H9 (cell line): Measurements from ENCODE around the gene SWI5. TPM values are rescaled to one million over a fixed set of nuclear protein-coding genes. Genes with fewer than 3 reads are reported as not detected.

Source experiments
- DNase-seq: peaks from one replicate; pipeline ENCODE4 v3.0.0-alpha.2; 2017
- H2AFZ ChIP-seq: one replicate; pipeline ENCODE4 v1.6.1; 2013; ENCODE audit warnings: mild to moderate bottlenecking, low read length, control low read depth, moderate library complexity
- H2AK5ac ChIP-seq: 2 replicates; pipeline ENCODE4 v1.6.1; 2013; ENCODE audit warnings: low read length, control low read depth, mixed read lengths; ENCODE audit not compliant: insufficient read length
- H2BK120ac ChIP-seq: one replicate; pipeline ENCODE4 v1.6.1; 2013; ENCODE audit warnings: low read depth, mild to moderate bottlenecking, low read length, control low read depth, inconsistent platforms; ENCODE audit not compliant: poor library complexity, severe bottlenecking
- H2BK12ac ChIP-seq: 2 replicates; pipeline ENCODE4 v1.6.1; 2013; ENCODE audit warnings: low read length, control low read depth, mixed read lengths, low read depth; ENCODE audit not compliant: insufficient read length
- H2BK15ac ChIP-seq: 2 replicates; pipeline ENCODE4 v1.6.1; 2013; ENCODE audit warnings: low read depth, low read length, control low read depth
- H2BK20ac ChIP-seq: one replicate; pipeline ENCODE4 v1.6.1; 2013; ENCODE audit warnings: low read depth, mild to moderate bottlenecking, low read length, control low read depth, inconsistent platforms; ENCODE audit not compliant: poor library complexity, severe bottlenecking
- H2BK5ac ChIP-seq: 2 replicates; pipeline ENCODE4 v1.6.1; 2013; ENCODE audit warnings: low read length, control low read depth, mixed read lengths; ENCODE audit not compliant: insufficient read length
- H3K14ac ChIP-seq: 2 replicates; pipeline ENCODE4 v1.6.1; 2013; ENCODE audit warnings: low read length, control low read depth; ENCODE audit not compliant: insufficient read depth
- H3K18ac ChIP-seq: 2 replicates; pipeline ENCODE4 v1.6.1; 2013; ENCODE audit warnings: low read depth, mild to moderate bottlenecking, mixed read lengths, low read length, control low read depth; ENCODE audit not compliant: insufficient read length
- H3K23ac ChIP-seq: 2 replicates; pipeline ENCODE4 v1.6.1; 2013; ENCODE audit warnings: low read length, control low read depth, mixed read lengths, low read depth; ENCODE audit not compliant: insufficient read length
- H3K23me2 ChIP-seq: 2 replicates; pipeline ENCODE4 v1.6.1; 2013; ENCODE audit warnings: low read depth, mild to moderate bottlenecking, mixed read lengths, low read length, control low read depth; ENCODE audit not compliant: insufficient read length, poor library complexity, severe bottlenecking
- H3K27ac ChIP-seq: 2 replicates; pipeline ENCODE4 v1.5.1; 2013; ENCODE audit warnings: low read length, control low read depth, mixed read lengths, low read depth; ENCODE audit not compliant: insufficient read length
- H3K27me3 ChIP-seq: 2 replicates; pipeline ENCODE4 v1.6.1; 2013; ENCODE audit warnings: low read length, control low read depth, inconsistent platforms; ENCODE audit not compliant: insufficient read depth
- H3K4ac ChIP-seq: 2 replicates; pipeline ENCODE4 v1.6.1; 2013; ENCODE audit warnings: low read depth, mild to moderate bottlenecking, control low read depth, inconsistent platforms, low read length, moderate library complexity
- H3K4me1 ChIP-seq: 2 replicates; pipeline ENCODE4 v1.6.1; 2013; ENCODE audit warnings: low read length, control low read depth, inconsistent platforms; ENCODE audit not compliant: insufficient read depth
- H3K4me2 ChIP-seq: 2 replicates; pipeline ENCODE4 v1.6.1; 2013; ENCODE audit warnings: low read length, control low read depth, mixed read lengths; ENCODE audit not compliant: insufficient read length, insufficient read depth
- H3K56ac ChIP-seq: 2 replicates; pipeline ENCODE4 v1.6.1; 2013; ENCODE audit warnings: low read depth, mild to moderate bottlenecking, mixed read lengths, low read length, control low read depth; ENCODE audit not compliant: insufficient read length
- H3K79me1 ChIP-seq: 2 replicates; pipeline ENCODE4 v1.6.1; 2013; ENCODE audit warnings: low read depth, mild to moderate bottlenecking, moderate library complexity, low read length, control low read depth, inconsistent platforms; ENCODE audit not compliant: insufficient read depth, poor library complexity, severe bottlenecking
- H3K79me2 ChIP-seq: 2 replicates; pipeline ENCODE4 v1.6.1; 2013; ENCODE audit warnings: low read length, control low read depth, inconsistent platforms; ENCODE audit not compliant: insufficient read depth
- H3K9ac ChIP-seq: 2 replicates; pipeline ENCODE4 v1.6.1; 2013; ENCODE audit warnings: low read length, control low read depth, mixed read lengths; ENCODE audit not compliant: insufficient read length; ENCODE audit errors: extremely low read depth
- H3K9me3 ChIP-seq: one replicate; pipeline ENCODE4 v1.6.1; 2013; ENCODE audit warnings: low read depth, low read length, inconsistent platforms; ENCODE audit not compliant: control insufficient read depth
- H3T11ph ChIP-seq: one replicate; pipeline ENCODE4 v1.6.1; 2013; ENCODE audit warnings: mild to moderate bottlenecking, low read length, control low read depth, inconsistent platforms
- H4K20me1 ChIP-seq: one replicate; pipeline ENCODE4 v1.6.1; 2013; ENCODE audit not compliant: control insufficient read depth, insufficient read length, insufficient read depth
- H4K5ac ChIP-seq: 2 replicates; pipeline ENCODE4 v1.6.1; 2013; ENCODE audit warnings: low read depth, mild to moderate bottlenecking, mixed read lengths, low read length, control low read depth; ENCODE audit not compliant: insufficient read length
- H4K8ac ChIP-seq: replicated peaks from 2 replicates; pipeline ENCODE4 v1.6.1; 2013; ENCODE audit warnings: low read length, control low read depth, mixed read lengths, low read depth; ENCODE audit not compliant: insufficient read length
- H4K91ac ChIP-seq: 2 replicates; pipeline ENCODE4 v1.6.1; 2013; ENCODE audit warnings: low read depth, mild to moderate bottlenecking, moderate library complexity, mixed read lengths, low read length, control low read depth; ENCODE audit not compliant: insufficient read length
- H3K27ac Mint-ChIP-seq, 3 experiments: 2 replicates in 2 of 3; 3 replicates in 1 of 3; pipeline ENCODE4 v1.8.0; 2020 to 2021; ENCODE audit warnings: mixed read lengths in 3 of 3, mild to moderate bottlenecking in 1 of 3, moderate library complexity in 1 of 3
- H3K27me3 Mint-ChIP-seq: 2 replicates; pipeline ENCODE4 v1.8.0; 2021; ENCODE audit warnings: low read depth, mild to moderate bottlenecking, moderate library complexity, mixed read lengths
- H3K36me3 Mint-ChIP-seq, 3 experiments: 2 replicates in 2 of 3; 3 replicates in 1 of 3; pipeline ENCODE4 v1.8.0; 2020 to 2021; ENCODE audit warnings: low read depth in 3 of 3, mixed read lengths in 3 of 3; ENCODE audit not compliant: insufficient read depth in 1 of 3
- H3K4me1 Mint-ChIP-seq, 2 experiments: 2 replicates each; pipeline ENCODE4 v1.8.0; 2020; ENCODE audit warnings: mixed read lengths in 2 of 2
- H3K4me3 Mint-ChIP-seq, 2 experiments: 2 replicates in 1 of 2; 3 replicates in 1 of 2; pipeline ENCODE4 v1.8.0; 2020 to 2021; ENCODE audit warnings: mild to moderate bottlenecking in 2 of 2, mixed read lengths in 2 of 2, moderate library complexity in 1 of 2
- H3K9me3 Mint-ChIP-seq, 2 experiments: 2 replicates in 1 of 2; 3 replicates in 1 of 2; pipeline ENCODE4 v1.8.0; 2020; ENCODE audit warnings: mild to moderate bottlenecking in 2 of 2, mixed read lengths in 2 of 2, moderate library complexity in 1 of 2
- WGBS: extraction: QIAGEN DNeasy Blood & Tissue Kit; methylation state at CpG from one replicate; pipeline ENCODE4 v1.1.7; 2013; ENCODE audit warnings: missing lambda C conversion rate, low lambda C conversion rate, mixed read lengths; ENCODE audit not compliant: insufficient read length; ENCODE audit errors: extremely low coverage; 5-methylcytosine and 5-hydroxymethylcytosine counted together
- total RNA-seq: library from RNA; stranded (reverse); gene quantifications from 2 replicates; pipeline ENCODE4 v1.2.1, GENCODE V29; 2021
- TF ChIP-seq, protein P1 (sequence below): fragments of 200-600 bp; sonication (generic); conservative IDR thresholded peaks from 3 replicates; pipeline ENCODE4 v1.8.0; 2021; ENCODE audit warnings: antibody characterized with exemption, mild to moderate bottlenecking

Gene SWI5
- total RNA-seq, 1 experiment from 2014 or later = 25.6 TPM

DNA sequence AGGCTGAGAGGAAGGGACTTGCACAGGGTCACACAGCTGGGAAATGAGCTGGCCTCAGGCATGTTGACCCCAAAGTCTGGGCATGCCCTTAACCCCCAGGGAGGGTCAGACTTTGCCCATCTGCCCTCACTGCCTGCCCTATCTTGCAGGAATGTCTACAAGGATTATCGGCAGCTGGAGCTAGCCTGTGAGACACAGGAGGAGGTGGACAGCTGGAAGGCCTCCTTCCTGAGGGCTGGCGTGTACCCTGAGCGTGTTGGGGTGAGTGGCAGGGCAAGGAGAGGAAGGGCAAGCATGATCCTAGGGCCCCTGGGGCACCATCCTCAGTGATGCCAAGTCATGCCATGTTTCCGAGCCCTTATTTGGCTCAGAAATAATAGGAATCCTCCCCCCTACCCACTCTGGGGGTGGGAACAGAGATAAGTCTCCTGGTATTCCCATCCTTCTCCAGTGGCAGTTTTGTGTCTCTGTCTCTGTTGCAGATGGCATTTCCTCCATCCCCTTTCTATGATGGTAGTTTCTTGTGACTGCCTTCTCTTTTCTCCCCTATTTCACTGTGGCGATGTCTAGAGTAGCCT, 28.8 kb upstream of the SWI5 start:
- Histone ChIP-seq H3K4me2 (no peak overlapping the region), H2BK12ac (no peak overlapping the region), H3K56ac (no peak overlapping the region), H3K9me3 (no peaks in the 10 kb centered on the region), H4K5ac (no peak overlapping the region), H4K20me1 (no peaks in the 10 kb centered on the region), H3K79me1 (no peaks in the 10 kb centered on the region), H2BK5ac (no peak overlapping the region), H3K14ac (no peak overlapping the region), H3K18ac (no peak overlapping the region), H2BK15ac (no peak overlapping the region), H3K4ac (no peak overlapping the region), H2BK120ac (no peak overlapping the region), H3K9ac (no peak overlapping the region), H3T11ph (no peak overlapping the region), H4K8ac (no peak overlapping the region), H4K91ac (no peak overlapping the region), H2AFZ (no peak overlapping the region), H3K27ac (no peak overlapping the region), H2AK5ac (no peak overlapping the region), H3K23me2 (peaks cover 4% of the 10 kb centered on the region), H3K27me3 (no peaks in the 10 kb centered on the region), H3K23ac (no peak overlapping the region), H3K4me1 (peaks cover 5% of the 10 kb centered on the region; the same call in 1 of the 2 replicates), H2BK20ac (no peak overlapping the region), H3K79me2 (peaks cover 3% of the 10 kb centered on the region)
- no peak for DNase-seq
- TF ChIP-seq, protein P1, sequence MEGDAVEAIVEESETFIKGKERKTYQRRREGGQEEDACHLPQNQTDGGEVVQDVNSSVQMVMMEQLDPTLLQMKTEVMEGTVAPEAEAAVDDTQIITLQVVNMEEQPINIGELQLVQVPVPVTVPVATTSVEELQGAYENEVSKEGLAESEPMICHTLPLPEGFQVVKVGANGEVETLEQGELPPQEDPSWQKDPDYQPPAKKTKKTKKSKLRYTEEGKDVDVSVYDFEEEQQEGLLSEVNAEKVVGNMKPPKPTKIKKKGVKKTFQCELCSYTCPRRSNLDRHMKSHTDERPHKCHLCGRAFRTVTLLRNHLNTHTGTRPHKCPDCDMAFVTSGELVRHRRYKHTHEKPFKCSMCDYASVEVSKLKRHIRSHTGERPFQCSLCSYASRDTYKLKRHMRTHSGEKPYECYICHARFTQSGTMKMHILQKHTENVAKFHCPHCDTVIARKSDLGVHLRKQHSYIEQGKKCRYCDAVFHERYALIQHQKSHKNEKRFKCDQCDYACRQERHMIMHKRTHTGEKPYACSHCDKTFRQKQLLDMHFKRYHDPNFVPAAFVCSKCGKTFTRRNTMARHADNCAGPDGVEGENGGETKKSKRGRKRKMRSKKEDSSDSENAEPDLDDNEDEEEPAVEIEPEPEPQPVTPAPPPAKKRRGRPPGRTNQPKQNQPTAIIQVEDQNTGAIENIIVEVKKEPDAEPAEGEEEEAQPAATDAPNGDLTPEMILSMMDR = no peak
- H3K27me3 Mint-ChIP-seq = peaks cover 6% of the 10 kb centered on the region
- peak overlapping the region in 1 of 3 experiments; percentile 35; a peak in 1 of 7 replicates for H3K27ac Mint-ChIP-seq
- no CpG with 5 or more reads among the region's 5 CpGs for WGBS
- no peak overlapping the region for H3K4me3 Mint-ChIP-seq
- peaks cover 16 to 17% (median 17%) of the 10 kb centered on the region in 3 experiments for H3K36me3 Mint-ChIP-seq
- H3K9me3 Mint-ChIP-seq = no peaks in the 10 kb centered on the region; a peak in 1 of 5 replicates
- H3K4me1 Mint-ChIP-seq = peaks cover 27 to 40% of the 10 kb centered on the region in 2 experiments
